ENCODE results near the gene PLRG1. TPM values are rescaled to one million over a fixed set of nuclear protein-coding genes. Genes with fewer than 3 reads are reported as not detected.

PLRG1 gene
- total RNA-seq, 4 donors from 2014 or later = 47.1 to 60.5 (median 49.2) TPM

DNA sequence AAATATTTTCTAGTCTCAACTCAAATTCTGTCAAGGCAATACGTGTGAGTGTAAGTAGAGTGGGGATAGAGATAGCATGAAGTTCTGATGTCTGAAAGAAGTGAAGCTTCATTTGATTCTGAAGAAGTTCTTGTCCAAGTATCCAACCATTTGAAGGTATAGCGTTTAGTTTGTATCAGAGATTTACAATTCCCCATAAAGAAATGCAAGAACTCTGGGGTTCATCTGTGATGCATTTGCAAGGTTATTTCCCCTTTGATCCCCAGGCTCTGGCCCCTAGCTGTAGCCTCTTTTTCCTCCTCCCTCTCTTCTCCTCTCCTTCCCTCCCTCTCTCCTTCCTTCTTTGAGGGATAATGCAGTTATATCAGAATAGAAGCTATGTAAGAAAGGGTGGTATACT is 32.5 kb upstream of the PLRG1 start:
- Histone ChIP-seq H3K27ac (no peak overlapping the region), H3K4me1 (no peaks in the 10 kb centered on the region), H3K27me3 (no peaks in the 10 kb centered on the region), H3K36me3 (no peaks in the 10 kb centered on the region), H3K4me3 (no peak overlapping the region), H3K9me3 (no peaks in the 10 kb centered on the region)
- DNase-seq = no peak
- intact Hi-C loops (cut with DNase I) = no loop called here
- TF ChIP-seq, protein P1, sequence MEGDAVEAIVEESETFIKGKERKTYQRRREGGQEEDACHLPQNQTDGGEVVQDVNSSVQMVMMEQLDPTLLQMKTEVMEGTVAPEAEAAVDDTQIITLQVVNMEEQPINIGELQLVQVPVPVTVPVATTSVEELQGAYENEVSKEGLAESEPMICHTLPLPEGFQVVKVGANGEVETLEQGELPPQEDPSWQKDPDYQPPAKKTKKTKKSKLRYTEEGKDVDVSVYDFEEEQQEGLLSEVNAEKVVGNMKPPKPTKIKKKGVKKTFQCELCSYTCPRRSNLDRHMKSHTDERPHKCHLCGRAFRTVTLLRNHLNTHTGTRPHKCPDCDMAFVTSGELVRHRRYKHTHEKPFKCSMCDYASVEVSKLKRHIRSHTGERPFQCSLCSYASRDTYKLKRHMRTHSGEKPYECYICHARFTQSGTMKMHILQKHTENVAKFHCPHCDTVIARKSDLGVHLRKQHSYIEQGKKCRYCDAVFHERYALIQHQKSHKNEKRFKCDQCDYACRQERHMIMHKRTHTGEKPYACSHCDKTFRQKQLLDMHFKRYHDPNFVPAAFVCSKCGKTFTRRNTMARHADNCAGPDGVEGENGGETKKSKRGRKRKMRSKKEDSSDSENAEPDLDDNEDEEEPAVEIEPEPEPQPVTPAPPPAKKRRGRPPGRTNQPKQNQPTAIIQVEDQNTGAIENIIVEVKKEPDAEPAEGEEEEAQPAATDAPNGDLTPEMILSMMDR (IDR thresholded peaks at IDR 0.05) = no peak
- TF ChIP-seq POLR2A (IDR thresholded peaks at IDR 0.05) = no peak
- 51 to 83% methylated on average over 2 of the region's 2 CpGs for WGBS, 2 donors

DNA sequence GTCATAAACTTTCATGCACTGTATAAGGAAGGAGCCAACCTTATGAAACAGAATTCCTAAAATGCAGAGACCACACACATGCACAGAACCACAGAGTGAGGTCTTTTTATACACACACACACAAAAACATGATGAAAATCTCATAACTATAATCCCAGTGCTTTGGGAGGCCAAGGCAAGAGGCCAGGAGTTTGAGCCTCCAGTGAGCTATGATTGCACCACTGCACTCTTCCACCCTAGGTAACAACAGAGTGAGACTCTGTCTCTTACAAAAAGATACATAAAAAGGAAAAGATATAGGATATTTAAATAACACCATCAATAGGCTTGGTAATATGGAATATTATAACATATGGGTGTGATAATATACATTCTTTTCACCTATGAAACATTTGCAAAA is 29.7 kb upstream of the PLRG1 start:
- intact Hi-C loops (cut with DNase I) = no loop called here
- Histone ChIP-seq H3K9me3 (no peaks in the 10 kb centered on the region), H3K4me1 (no peaks in the 10 kb centered on the region), H3K27me3 (peaks cover 0 to 7% (median 0%) of the 10 kb centered on the region in 4 donors), H3K36me3 (no peaks in the 10 kb centered on the region), H3K4me3 (no peak overlapping the region), H3K27ac (no peak overlapping the region)
- DNase-seq = no peak
- TF ChIP-seq POLR2A (IDR thresholded peaks at IDR 0.05) = no peak
- TF ChIP-seq, protein P1 (IDR thresholded peaks at IDR 0.05) = no peak

DNA sequence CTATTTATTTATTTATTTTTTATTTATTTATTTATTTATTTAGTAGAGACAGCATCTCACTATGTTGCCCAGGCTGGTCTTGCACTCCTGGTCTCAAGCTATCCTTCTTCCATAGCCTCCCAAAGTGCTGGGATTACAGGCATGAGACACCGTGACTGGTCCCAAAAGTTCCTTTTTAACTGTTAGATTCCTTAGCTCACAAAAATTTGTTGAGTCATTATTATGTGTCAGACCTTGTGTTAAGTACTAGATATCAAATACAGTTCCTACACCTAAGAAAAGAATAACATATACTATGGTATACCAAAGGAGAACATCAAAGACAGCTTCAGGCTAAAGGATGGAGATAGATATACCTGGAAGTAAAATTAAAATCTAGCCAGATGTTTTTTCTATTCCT is 28.7 kb upstream of the PLRG1 start:
- no peaks in the 10 kb centered on the region for H3K4me1 ChIP-seq
- DNase-seq = no peak
- TF ChIP-seq, protein P1 (IDR thresholded peaks at IDR 0.05) = no peak
- TF ChIP-seq POLR2A (IDR thresholded peaks at IDR 0.05) = no peak
- H3K27me3 ChIP-seq = peaks cover 0 to 7% (median 0%) of the 10 kb centered on the region in 4 donors
- H3K9me3 ChIP-seq = no peaks in the 10 kb centered on the region
- intact Hi-C loops (cut with DNase I) = no loop called here
- WGBS, 2 donors = 45 to 65% methylated on average over 1 of the region's 1 CpG
- H3K4me3 ChIP-seq = no peak overlapping the region
- no peaks in the 10 kb centered on the region for H3K36me3 ChIP-seq
- H3K27ac ChIP-seq = no peak overlapping the region

DNA sequence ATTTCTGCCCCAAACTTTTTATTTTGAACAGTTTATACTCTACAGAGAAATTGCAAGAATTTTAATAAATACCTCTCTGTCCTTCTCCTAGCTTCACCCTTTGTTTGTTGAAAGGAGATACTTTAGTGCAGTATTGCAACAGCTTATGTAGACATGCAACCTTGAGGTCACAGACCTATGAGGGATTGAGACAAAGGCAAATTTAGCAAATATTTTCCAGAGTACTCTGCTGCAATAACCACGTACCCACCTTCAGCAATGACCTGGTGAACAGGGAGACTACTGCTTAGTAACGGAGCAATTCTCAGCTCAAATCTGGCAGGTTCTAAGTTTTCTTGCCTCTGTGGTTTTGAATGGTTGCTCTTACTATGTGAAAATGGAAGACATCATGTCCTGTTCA is 27.1 kb upstream of the PLRG1 start:
- TF ChIP-seq, protein P1 (IDR thresholded peaks at IDR 0.05) = no peak
- TF ChIP-seq POLR2A (IDR thresholded peaks at IDR 0.05) = no peak
- Histone ChIP-seq H3K27ac (no peak overlapping the region), H3K4me1 (no peaks in the 10 kb centered on the region), H3K36me3 (no peaks in the 10 kb centered on the region), H3K9me3 (no peaks in the 10 kb centered on the region), H3K4me3 (no peak overlapping the region), H3K27me3 (peaks cover 0 to 7% (median 0%) of the 10 kb centered on the region in 4 donors)
- WGBS, 2 donors = 74 to 79% methylated on average over 2 of the region's 2 CpGs
- intact Hi-C loops (cut with DNase I) = no loop called here
- no peak for DNase-seq

DNA sequence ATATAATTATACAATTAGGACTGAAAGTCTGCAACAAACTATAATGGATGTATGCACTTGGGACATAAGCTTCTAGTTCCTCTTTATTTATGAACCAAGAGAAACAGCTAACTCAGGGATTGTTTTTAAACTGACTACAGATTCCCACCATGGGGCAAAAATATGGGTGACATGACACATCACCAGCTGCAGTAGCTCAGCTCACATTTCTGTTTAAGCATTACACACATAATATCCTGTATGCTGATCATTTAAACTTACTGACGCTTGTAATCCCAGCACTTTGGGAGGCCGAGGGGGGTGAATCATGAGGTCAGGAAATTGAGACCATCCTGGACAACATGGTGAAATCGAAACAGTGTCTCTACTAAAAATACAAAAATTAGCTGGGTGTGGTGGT is 24.1 kb upstream of the PLRG1 start:
- TF ChIP-seq, protein P1 (IDR thresholded peaks at IDR 0.05) = no peak
- TF ChIP-seq POLR2A (IDR thresholded peaks at IDR 0.05) = no peak
- Histone ChIP-seq H3K4me3 (no peak overlapping the region), H3K27me3 (peaks cover 0 to 7% (median 0%) of the 10 kb centered on the region in 4 donors), H3K27ac (no peak overlapping the region), H3K9me3 (no peaks in the 10 kb centered on the region), H3K36me3 (no peaks in the 10 kb centered on the region), H3K4me1 (no peaks in the 10 kb centered on the region)
- no peak for DNase-seq
- intact Hi-C loops (cut with DNase I) = no loop called here
- WGBS, 2 donors = 46 to 72% methylated on average over 3 of the region's 3 CpGs

All from esophagus squamous epithelium (tissue), 5 donors.